Transverse colon (tissue), 4 donors: ENCODE results near the gene SMC3. TPM values are rescaled to one million over a fixed set of nuclear protein-coding genes. Genes with fewer than 3 reads are reported as not detected.

Source experiments
- DNase-seq: peaks from one replicate; pipeline ENCODE4 v3.0.0-alpha.2; 2019
- H3K27ac ChIP-seq, 4 donors: fragments of 200-600 bp; sonication (generic); 2 replicates each; pipeline ENCODE4 v1.5.1; 2016 to 2018; ENCODE audit warnings: inconsistent platforms in 4 of 4
- H3K27me3 ChIP-seq: fragments of 200-600 bp; sonication (generic); 2 replicates; pipeline ENCODE4 v1.5.1; 2017; ENCODE audit warnings: inconsistent platforms
- H3K36me3 ChIP-seq, 4 donors: fragments of 200-600 bp; sonication (generic); 2 replicates each; pipeline ENCODE4 v1.5.1; 2017 to 2019; ENCODE audit warnings: inconsistent platforms in 4 of 4
- H3K4me1 ChIP-seq, 4 donors: fragments of 200-600 bp; sonication (generic); 2 replicates each; pipeline ENCODE4 v1.5.1; 2017 to 2020; ENCODE audit warnings: inconsistent platforms in 4 of 4
- H3K4me3 ChIP-seq, 4 donors: fragments of 200-600 bp; sonication (generic); 1 replicate in 1 of 4; 2 replicates in 3 of 4; pipeline versions ENCODE4 v1.5.1 to v1.6.1; 2017 to 2019; ENCODE audit warnings: inconsistent platforms in 4 of 4
- H3K9me3 ChIP-seq, 2 donors: fragments of 200-600 bp; sonication (generic); 2 replicates each; pipeline ENCODE4 v1.5.1; 2017 to 2019; ENCODE audit warnings: inconsistent platforms in 2 of 2
- CTCF ChIP-seq, 5 experiments: fragments of 200-600 bp in 3 of 5; fragments of 450-650 bp in 2 of 5; sonication (generic) in 3 of 5; IDR thresholded peaks; 1 replicate in 2 of 5; 2 replicates in 3 of 5; pipeline ENCODE4 v1.5.1; 2016 to 2017; ENCODE audit warnings: antibody characterized with exemption in 5 of 5, inconsistent platforms in 3 of 5, mild to moderate bottlenecking in 2 of 5, moderate library complexity in 1 of 5
- EP300 ChIP-seq: sonication (generic); formaldehyde crosslinking; IDR thresholded peaks from one replicate; pipeline ENCODE4 v1.6.1; 2017; ENCODE audit warnings: antibody characterized with exemption, low read depth
- POLR2A ChIP-seq: fragments of 450-650 bp; IDR thresholded peaks from one replicate; pipeline ENCODE4 v1.6.1; 2016; ENCODE audit warnings: antibody characterized with exemption, mild to moderate bottlenecking, moderate library complexity
- POLR2AphosphoS5 ChIP-seq, 3 donors: sonication (generic); formaldehyde crosslinking; IDR thresholded peaks; one replicate each; pipeline ENCODE4 v1.6.1; 2016; ENCODE audit warnings: antibody characterized with exemption in 3 of 3
- WGBS, 2 donors: methylation state at CpG; one replicate each; pipeline ENCODE4 v1.1.5; 2018; ENCODE audit warnings: low coverage in 1 of 2; 5-methylcytosine and 5-hydroxymethylcytosine counted together
- in situ Hi-C, 4 donors: fragments of 200-750 bp; cut with MboI; loops; one replicate each; pipeline versions ENCODE4 v1.15.0 to v1.15.1; 2017; ENCODE audit warnings: low sequenced_read_pairs in 3 of 4, low pct_ligation_motif_present in 1 of 4, low pct_unique_long_range_greater_than_20kb in 1 of 4
- intact Hi-C: fragments of 100-400 bp; cut with DNase I; formaldehyde crosslinking; loops from one replicate; pipeline ENCODE4 v1.15.1; 2023; ENCODE audit warnings: low total_unique reads
- total RNA-seq, 4 donors: library from RNA; depleted of rRNA; stranded (reverse); fragments of >200 nt; gene quantifications; one replicate each; pipeline ENCODE4 v1.1.0, GENCODE V29; 2016

The SMC3 gene
- total RNA-seq, 4 donors from 2014 or later: 16.8 to 31.9 (median 21.1) TPM

GRCh38 chr10:110561292-110561691 is 6.2 kb upstream of the SMC3 start:
- H3K27ac ChIP-seq: no peak overlapping the region
- WGBS, 2 donors: 77% methylated on average over 3 of the region's 3 CpGs; no CpG with 5 or more reads in 1 of the 2 donors
- intact Hi-C loops: no loop called here
- H3K27me3 ChIP-seq: peaks cover 9% of the 10 kb centered on the region
- in situ Hi-C loops: loop anchor here in 1 of 4 donors (25.0 kb wide), 2 partner anchors 424 to 674 kb away; no protein-coding TSS in a partner anchor
- no peaks in the 10 kb centered on the region for H3K9me3 ChIP-seq
- H3K4me1 ChIP-seq: peaks cover 0 to 8% (median 2%) of the 10 kb centered on the region in 4 donors
- H3K36me3 ChIP-seq: no peaks in the 10 kb centered on the region
- H3K4me3 ChIP-seq: no peak overlapping the region
- no peak for TF ChIP-seq EP300
- TF ChIP-seq POLR2AphosphoS5 (IDR thresholded peaks at IDR 0.05): no peak
- no peak for DNase-seq

GRCh38 chr10:110562348-110562747 is 5.1 kb upstream of the SMC3 start:
- Histone ChIP-seq H3K4me1 (peaks cover 0 to 8% (median 3%) of the 10 kb centered on the region in 4 donors), H3K27ac (no peak overlapping the region), H3K27me3 (peaks cover 9% of the 10 kb centered on the region), H3K9me3 (no peaks in the 10 kb centered on the region), H3K4me3 (no peak overlapping the region), H3K36me3 (no peaks in the 10 kb centered on the region)
- TF ChIP-seq POLR2A (no peak), POLR2AphosphoS5 (IDR thresholded peaks at IDR 0.05) (no peak), EP300 (no peak), CTCF (IDR thresholded peaks at IDR 0.05) (no peak)
- no peak for DNase-seq
- 88 to 92% methylated on average over 1 to 4 of the region's 4 CpGs for WGBS, 2 donors
- in situ Hi-C loops (loop anchor here in 1 of 4 donors (25.0 kb wide), 2 partner anchors 425 to 675 kb away; no protein-coding TSS in a partner anchor), intact Hi-C loops (no loop called here)

- no peak for DNase-seq
- WGBS, 2 donors: 93 to 96% methylated on average over 6 to 8 of the region's 8 CpGs
Measured at GRCh38 chr10:110563132-110563531, 4.4 kb upstream of the SMC3 start.

DNA sequence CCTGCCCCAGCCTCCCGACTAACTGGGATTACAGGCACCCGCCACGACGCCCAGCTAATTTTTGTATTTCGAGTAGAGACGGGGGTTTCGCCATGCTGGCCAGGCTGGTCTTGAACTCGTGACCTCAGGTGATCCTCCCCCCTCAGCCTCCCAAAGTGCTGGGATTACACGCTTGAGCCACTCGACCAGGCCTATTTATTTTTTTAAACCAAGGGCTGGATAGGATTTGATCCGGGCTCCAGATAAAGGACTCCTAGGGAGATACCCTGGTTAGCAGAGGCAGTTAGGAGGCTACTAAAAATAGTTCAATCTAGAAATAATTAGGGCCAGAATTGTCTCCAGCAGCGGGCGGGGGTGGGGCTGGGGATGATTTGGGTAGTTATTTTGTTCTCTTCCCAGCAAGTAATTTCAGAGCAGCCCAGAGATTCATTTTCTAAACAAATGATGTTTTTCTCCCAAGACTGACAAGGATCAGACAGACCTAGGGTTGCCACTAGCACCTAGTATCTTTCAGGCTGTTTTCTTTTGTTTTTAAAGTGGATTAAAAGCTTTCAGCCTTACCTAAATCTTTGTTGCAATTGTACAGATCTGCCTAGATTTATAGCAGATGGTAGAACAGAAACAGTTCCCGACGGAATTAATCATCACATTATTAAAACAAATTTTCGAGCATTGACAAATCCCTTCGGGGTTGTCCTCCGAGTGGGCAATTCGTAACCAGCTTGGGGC is 859 bp upstream of the SMC3 start:
- TF ChIP-seq EP300: no peak
- no peak for TF ChIP-seq POLR2A
- no peak for TF ChIP-seq CTCF (IDR thresholded peaks at IDR 0.05)
- TF ChIP-seq POLR2AphosphoS5 (IDR thresholded peaks at IDR 0.05): no peak
- Histone ChIP-seq H3K36me3 (no peaks in the 10 kb centered on the region), H3K4me3 (peak overlapping the region; percentile 23 to 84 (median 80)), H3K27ac (peak overlapping the region; percentile 90 to 95 (median 92)), H3K27me3 (peaks cover 9% of the 10 kb centered on the region), H3K4me1 (peaks cover 8 to 33% (median 15%) of the 10 kb centered on the region in 4 donors), H3K9me3 (no peaks in the 10 kb centered on the region)
- WGBS, 2 donors: 55 to 73% methylated on average over 14 to 19 of the region's 19 CpGs
- intact Hi-C loops (no loop called here), in situ Hi-C loops (loop anchor here in 1 of 4 donors (25.0 kb wide), 2 partner anchors 429 to 679 kb away; no protein-coding TSS in a partner anchor)
- DNase-seq: no peak

More at GRCh38 chr10:110563132-110563531, 4.4 kb upstream of the SMC3 start:
- Histone ChIP-seq H3K4me1 (peaks cover 0 to 8% (median 3%) of the 10 kb centered on the region in 4 donors), H3K36me3 (no peaks in the 10 kb centered on the region), H3K27ac (no peak overlapping the region), H3K4me3 (no peak overlapping the region), H3K27me3 (peaks cover 9% of the 10 kb centered on the region), H3K9me3 (no peaks in the 10 kb centered on the region)
- intact Hi-C loops: no loop called here
- TF ChIP-seq CTCF (IDR thresholded peaks at IDR 0.05) (no peak), POLR2AphosphoS5 (IDR thresholded peaks at IDR 0.05) (no peak)
- in situ Hi-C loops: loop anchor here in 1 of 4 donors (25.0 kb wide), 2 partner anchors 426 to 676 kb away; no protein-coding TSS in a partner anchor
